SK-N-MC (cell line): Measurements from ENCODE around the gene C22orf15.

ENCODE experiments used
- EZH2 ChIP-seq: fragments of 200-600 bp; sonication (generic); IDR thresholded peaks from one replicate; pipeline ENCODE4 v1.6.1; 2017; ENCODE audit warnings: antibody characterized with exemption
- FOXP2 ChIP-seq: optimal IDR thresholded peaks from 2 replicates; pipeline ENCODE3; 2011; ENCODE audit warnings: mild to moderate bottlenecking, moderate library complexity; ENCODE audit not compliant: insufficient read depth; ENCODE audit errors: extremely low read length, control extremely low read depth
- POLR2AphosphoS5 ChIP-seq: IDR thresholded peaks from 2 replicates; pipeline ENCODE4 v1.6.1; 2012; ENCODE audit warnings: mild to moderate bottlenecking, low read depth, low read length, borderline replicate concordance

GRCh38 chr22:23803001-23803819, 40.4 kb downstream of the C22orf15 start:
- TF ChIP-seq EZH2 (no peak), POLR2AphosphoS5 (no peak), FOXP2 (no peak)
